ENCODE measurements around the gene AAGAB.

GRCh38 chr15:67163180-67163579 lies 91.3 kb downstream of the AAGAB start:
- TF ChIP-seq CTCF (IDR thresholded peaks at IDR 0.05 in 2 of 3, conservative IDR thresholded peaks at IDR 0.05 in 1 of 3; ENCODE audit: borderline replicate concordance in 1 of 3, insufficient read depth in 1 of 3, low read depth in 2 of 3, low read length in 2 of 3) (no peak), TCF7L2 (IDR thresholded peaks at IDR 0.05; ENCODE audit: borderline replicate concordance, extremely low read depth, insufficient read depth, insufficient read length) (no peak), EGR1 (IDR thresholded peaks at IDR 0.05; ENCODE audit: low read depth) (no peak), ZNF274 (IDR thresholded peaks at IDR 0.05; ENCODE audit: low read depth, low read length) (no peak), EZH2phosphoT487 (IDR thresholded peaks at IDR 0.05; ENCODE audit: borderline replicate concordance) (no peak), POLR2A (IDR thresholded peaks at IDR 0.05; ENCODE audit: borderline replicate concordance, extremely low read depth, insufficient read depth, insufficient read length) (no peak), RAD21 (IDR thresholded peaks at IDR 0.05; ENCODE audit: low read depth) (no peak), POLR2AphosphoS5 (IDR thresholded peaks at IDR 0.05; ENCODE audit: low read depth, low read length) (no peak), JUND (IDR thresholded peaks at IDR 0.05) (no peak)

Data from HCT116 (cell line).